Measurements from ENCODE around the gene FAM13A.

FAM13A gene

GRCh38 chr4:88771883-88772450, 285.0 kb downstream of the FAM13A start:
- no peaks in the 10 kb centered on the region for H3K36me3 ChIP-seq (ENCODE audit: control insufficient read depth, low read length)
- no peak overlapping the region for H3K4me2 ChIP-seq (ENCODE audit: low read length)
- no peaks in the 10 kb centered on the region for H3K9me3 ChIP-seq (ENCODE audit: control insufficient read depth, insufficient read depth, low read length)
- no peaks in the 10 kb centered on the region for H3F3A ChIP-seq (ENCODE audit: control insufficient read depth, insufficient read depth)
- H3K79me2 ChIP-seq (ENCODE audit: control insufficient read depth, low read length) = no peaks in the 10 kb centered on the region
- H3K4me1 ChIP-seq (ENCODE audit: control insufficient read depth, low read length) = no peaks in the 10 kb centered on the region
- no peak overlapping the region for H3K4me3 ChIP-seq (ENCODE audit: low read length)
- H3K27ac ChIP-seq (ENCODE audit: low read depth, low read length) = no peak overlapping the region
- no peak for TF ChIP-seq EZH2phosphoT487 (IDR thresholded peaks at IDR 0.05; ENCODE audit: borderline replicate concordance, low read length)
- no peak for TF ChIP-seq CTCF (IDR thresholded peaks at IDR 0.05; ENCODE audit: low read depth, low read length, poor library complexity, severe bottlenecking)
- H4K20me1 ChIP-seq (ENCODE audit: control insufficient read depth, insufficient read depth, low read depth, low read length) = no peaks in the 10 kb centered on the region
- H3K27me3 ChIP-seq (ENCODE audit: control insufficient read depth, low read length) = peaks cover 3% of the 10 kb centered on the region; the same call in 1 of the 2 replicates
- H3K9me2 ChIP-seq (replicated peaks; ENCODE audit: control insufficient read depth, low read length) = no peaks in the 10 kb centered on the region

DNA sequence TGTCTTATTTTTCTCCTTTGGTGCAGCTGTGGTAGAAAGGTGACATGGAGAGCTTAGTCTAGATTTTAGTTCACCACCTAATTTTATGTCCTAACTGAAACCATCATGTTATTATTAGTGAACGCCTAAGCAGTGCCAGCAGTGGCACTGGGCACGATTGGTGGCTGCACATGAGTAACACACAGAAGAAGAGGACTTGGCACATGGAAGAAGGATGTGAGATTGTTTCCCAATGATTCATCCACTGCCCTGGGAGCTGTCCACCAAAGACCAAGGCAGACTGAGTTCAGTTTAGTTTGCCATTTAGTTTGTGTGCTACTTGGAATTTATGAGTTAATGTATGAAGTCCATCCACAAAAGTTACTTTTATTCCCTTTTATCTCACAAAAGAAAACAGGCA, 291.3 kb downstream of the FAM13A start:
- no peak for TF ChIP-seq CTCF (IDR thresholded peaks at IDR 0.05; ENCODE audit: low read depth, low read length, poor library complexity, severe bottlenecking)
- TF ChIP-seq EZH2phosphoT487 (IDR thresholded peaks at IDR 0.05; ENCODE audit: borderline replicate concordance, low read length) = no peak
- H3K36me3 ChIP-seq (ENCODE audit: control insufficient read depth, low read length) = no peaks in the 10 kb centered on the region
- H3K27ac ChIP-seq (ENCODE audit: low read depth, low read length) = no peak overlapping the region

GRCh38 chr4:88763075-88763474, 293.9 kb downstream of the FAM13A start:
- H3K4me2 ChIP-seq (ENCODE audit: low read length) = no peak overlapping the region
- no peak overlapping the region for H3K27ac ChIP-seq (ENCODE audit: low read depth, low read length)
- TF ChIP-seq EZH2phosphoT487 (IDR thresholded peaks at IDR 0.05; ENCODE audit: borderline replicate concordance, low read length) (no peak), CTCF (IDR thresholded peaks at IDR 0.05; ENCODE audit: low read depth, low read length, poor library complexity, severe bottlenecking) (no peak)
- no peaks in the 10 kb centered on the region for H3K36me3 ChIP-seq (ENCODE audit: control insufficient read depth, low read length)
- no peak overlapping the region for H3K4me3 ChIP-seq (ENCODE audit: low read length)
- H3K9me3 ChIP-seq (ENCODE audit: control insufficient read depth, insufficient read depth, low read length) = no peaks in the 10 kb centered on the region
- peaks cover 5% of the 10 kb centered on the region; the same call in 1 of the 2 replicates for H3K27me3 ChIP-seq (ENCODE audit: control insufficient read depth, low read length)
- no peaks in the 10 kb centered on the region for H3K79me2 ChIP-seq (ENCODE audit: control insufficient read depth, low read length)
- no peaks in the 10 kb centered on the region for H3K4me1 ChIP-seq (ENCODE audit: control insufficient read depth, low read length)
- H3K9me2 ChIP-seq (replicated peaks; ENCODE audit: control insufficient read depth, low read length) = no peaks in the 10 kb centered on the region
- no peaks in the 10 kb centered on the region for H4K20me1 ChIP-seq (ENCODE audit: control insufficient read depth, insufficient read depth, low read depth, low read length)
- no peaks in the 10 kb centered on the region for H3F3A ChIP-seq (ENCODE audit: control insufficient read depth, insufficient read depth)

More for the DNA sequence above, 291.3 kb downstream of the FAM13A start:
- Histone ChIP-seq H3K4me3 (ENCODE audit: low read length) (no peak overlapping the region), H3K4me2 (ENCODE audit: low read length) (no peak overlapping the region), H3K79me2 (ENCODE audit: control insufficient read depth, low read length) (no peaks in the 10 kb centered on the region), H3K9me2 (replicated peaks; ENCODE audit: control insufficient read depth, low read length) (no peaks in the 10 kb centered on the region), H3K9me3 (ENCODE audit: control insufficient read depth, insufficient read depth, low read length) (no peaks in the 10 kb centered on the region), H3K27me3 (ENCODE audit: control insufficient read depth, low read length) (peaks cover 5% of the 10 kb centered on the region; the same call in 1 of the 2 replicates), H4K20me1 (ENCODE audit: control insufficient read depth, insufficient read depth, low read depth, low read length) (no peaks in the 10 kb centered on the region), H3K4me1 (ENCODE audit: control insufficient read depth, low read length) (no peaks in the 10 kb centered on the region), H3F3A (ENCODE audit: control insufficient read depth, insufficient read depth) (no peaks in the 10 kb centered on the region)

All from DOHH2 (cell line).